AG04449 (cell line): ENCODE data around the gene GJA10.
"Not testable (repeated sequence)": the region's sequence is repeated elsewhere in the genome, so short reads cannot be mapped to it uniquely, and the experiment has no call there.

Experiments used
- CTCF ChIA-PET: fragments of 350-600 bp; formaldehyde crosslinking; extraction: SDS; loops from one replicate; lab custom pipeline; 2021; ENCODE audit warnings: antibody characterized with exemption; lab: Yijun Ruan, JAX
- POLR2A ChIA-PET: fragments of 400-600, 350-600 bp; formaldehyde crosslinking; extraction: SDS; loops from one replicate; lab custom pipeline; 2020; ENCODE audit warnings: antibody characterized with exemption, inconsistent platforms; lab: Yijun Ruan, JAX
- DNase-seq: peaks from one replicate; pipeline ENCODE4 v3.0.0-alpha.2; 2010; ENCODE audit warnings: low read depth, low spot score
- H3K4me3 ChIP-seq: 2 replicates; pipeline ENCODE4 v1.5.1; 2011; ENCODE audit warnings: low read depth, mild to moderate bottlenecking, control low read depth, low read length
- TF ChIP-seq, protein P1 (sequence below): IDR thresholded peaks from one replicate; pipeline ENCODE4 v1.5.1; 2011; ENCODE audit warnings: mild to moderate bottlenecking, moderate library complexity, low read length, control low read depth, inconsistent platforms; ENCODE audit not compliant: insufficient read depth; ENCODE audit errors: missing control alignments

Gene GJA10

DNA sequence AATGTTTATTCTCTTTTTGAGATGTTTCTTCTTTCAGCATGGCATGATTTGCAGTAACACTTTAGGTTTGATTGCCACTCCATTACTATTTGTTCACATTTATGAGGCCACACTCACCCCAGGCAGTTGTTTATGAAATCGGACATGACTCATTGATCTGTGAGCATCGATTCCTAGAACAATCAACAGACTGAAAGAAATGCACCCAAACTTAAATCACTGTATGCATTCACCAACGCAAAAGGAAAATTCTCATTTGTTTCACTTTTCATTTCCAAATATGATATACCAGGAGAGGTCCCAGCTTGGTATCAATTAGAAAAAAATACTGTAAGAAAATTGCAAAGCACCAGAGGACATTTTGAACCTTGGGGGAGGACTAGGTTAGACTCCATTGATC, 5.4 kb upstream of the GJA10 start:
- POLR2A ChIA-PET: no interaction called here

DNA sequence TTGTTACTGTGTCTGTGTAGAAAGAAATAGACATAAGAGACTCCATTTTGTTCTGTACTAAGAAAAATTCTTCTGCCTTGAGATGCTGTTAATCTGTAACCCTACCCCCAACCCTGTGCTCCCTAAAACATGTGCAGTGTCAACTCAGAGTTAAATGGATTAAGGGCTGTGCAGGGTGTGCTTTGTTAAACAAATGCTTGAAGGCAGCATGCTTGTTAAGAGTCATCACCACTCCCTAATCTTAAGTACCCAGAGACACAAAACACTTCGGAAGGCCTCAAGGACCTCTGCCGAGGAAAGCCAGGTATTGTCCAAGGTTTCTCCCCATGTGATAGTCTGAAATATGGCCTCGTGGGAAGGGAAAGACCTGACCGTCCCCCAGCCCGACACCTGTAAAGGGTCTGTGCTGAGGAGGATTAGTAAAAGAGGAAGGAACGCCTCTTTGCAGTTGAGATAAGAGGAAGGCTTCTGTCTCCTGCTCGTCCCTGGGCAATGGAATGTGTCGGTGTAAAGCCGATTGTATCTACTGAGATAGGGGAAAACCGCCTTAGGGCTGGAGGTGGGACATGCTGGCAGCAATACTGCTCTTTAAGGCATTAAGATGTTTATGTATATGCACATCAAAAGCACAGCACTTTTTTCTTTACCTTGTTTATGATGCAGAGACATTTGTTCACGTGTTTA, 3.3 kb upstream of the GJA10 start:
- POLR2A ChIA-PET: interaction anchor here (0.6 kb wide), 1 partner anchor 36 kb away, joined by 3 read pairs; no protein-coding TSS in a partner anchor
- CTCF ChIA-PET, H3K4me3 ChIP-seq, DNase-seq: not testable (repeated sequence)

More for the DNA sequence above, 5.4 kb upstream of the GJA10 start:
- H3K4me3 ChIP-seq: no peak overlapping the region
- DNase-seq: no peak
- CTCF ChIA-PET: no interaction called here
- TF ChIP-seq, protein P1, sequence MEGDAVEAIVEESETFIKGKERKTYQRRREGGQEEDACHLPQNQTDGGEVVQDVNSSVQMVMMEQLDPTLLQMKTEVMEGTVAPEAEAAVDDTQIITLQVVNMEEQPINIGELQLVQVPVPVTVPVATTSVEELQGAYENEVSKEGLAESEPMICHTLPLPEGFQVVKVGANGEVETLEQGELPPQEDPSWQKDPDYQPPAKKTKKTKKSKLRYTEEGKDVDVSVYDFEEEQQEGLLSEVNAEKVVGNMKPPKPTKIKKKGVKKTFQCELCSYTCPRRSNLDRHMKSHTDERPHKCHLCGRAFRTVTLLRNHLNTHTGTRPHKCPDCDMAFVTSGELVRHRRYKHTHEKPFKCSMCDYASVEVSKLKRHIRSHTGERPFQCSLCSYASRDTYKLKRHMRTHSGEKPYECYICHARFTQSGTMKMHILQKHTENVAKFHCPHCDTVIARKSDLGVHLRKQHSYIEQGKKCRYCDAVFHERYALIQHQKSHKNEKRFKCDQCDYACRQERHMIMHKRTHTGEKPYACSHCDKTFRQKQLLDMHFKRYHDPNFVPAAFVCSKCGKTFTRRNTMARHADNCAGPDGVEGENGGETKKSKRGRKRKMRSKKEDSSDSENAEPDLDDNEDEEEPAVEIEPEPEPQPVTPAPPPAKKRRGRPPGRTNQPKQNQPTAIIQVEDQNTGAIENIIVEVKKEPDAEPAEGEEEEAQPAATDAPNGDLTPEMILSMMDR: no peak

DNA sequence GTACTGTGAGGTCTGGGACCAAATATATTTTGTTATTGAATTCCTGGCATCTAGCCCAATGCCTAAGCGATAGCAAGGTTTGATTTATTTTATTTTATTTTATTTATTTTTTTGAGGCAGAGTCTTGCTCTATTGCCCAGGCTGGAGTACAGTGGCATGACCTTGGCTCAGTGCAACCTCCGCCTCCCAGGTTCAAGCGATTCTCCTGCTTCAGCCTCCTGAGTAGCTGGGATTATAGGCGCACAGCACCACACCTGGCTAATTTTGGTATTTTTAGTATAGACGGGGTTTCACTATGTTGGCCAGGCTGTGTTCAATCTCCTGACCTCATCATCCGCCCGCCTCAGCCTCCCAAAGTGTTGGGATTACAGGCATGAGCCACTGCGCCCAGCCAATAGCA, 1.7 kb upstream of the GJA10 start:
- CTCF ChIA-PET, H3K4me3 ChIP-seq, POLR2A ChIA-PET: not testable (repeated sequence)

DNA sequence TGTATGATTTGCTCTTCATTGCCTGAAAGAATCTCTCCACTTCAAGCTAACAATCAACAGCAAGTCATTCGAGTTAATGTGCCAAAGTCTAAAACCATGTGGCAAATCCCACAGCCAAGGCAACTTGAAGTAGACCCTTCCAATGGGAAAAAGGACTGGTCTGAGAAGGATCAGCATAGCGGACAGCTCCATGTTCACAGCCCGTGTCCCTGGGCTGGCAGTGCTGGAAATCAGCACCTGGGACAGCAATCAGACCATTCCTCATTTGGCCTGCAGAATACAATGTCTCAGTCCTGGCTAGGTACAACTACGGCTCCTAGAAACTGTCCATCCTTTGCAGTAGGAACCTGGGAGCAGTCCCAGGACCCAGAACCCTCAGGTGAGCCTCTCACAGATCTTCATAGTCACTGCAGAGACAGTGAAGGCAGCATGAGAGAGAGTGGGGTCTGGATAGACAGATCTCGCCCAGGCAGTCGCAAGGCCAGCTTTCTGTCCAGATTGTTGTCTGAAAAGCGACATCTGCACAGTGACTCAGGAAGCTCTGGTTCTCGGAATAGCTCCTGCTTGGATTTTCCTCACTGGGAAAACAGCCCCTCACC, 1.1 kb downstream of the GJA10 start:
- TF ChIP-seq, protein P1: no peak
- no peak overlapping the region for H3K4me3 ChIP-seq
- ChIA-PET CTCF (no interaction called here), POLR2A (no interaction called here)
- DNase-seq: peak; percentile 1

More for the DNA sequence above, 1.7 kb upstream of the GJA10 start:
- not testable (repeated sequence) for DNase-seq

DNA sequence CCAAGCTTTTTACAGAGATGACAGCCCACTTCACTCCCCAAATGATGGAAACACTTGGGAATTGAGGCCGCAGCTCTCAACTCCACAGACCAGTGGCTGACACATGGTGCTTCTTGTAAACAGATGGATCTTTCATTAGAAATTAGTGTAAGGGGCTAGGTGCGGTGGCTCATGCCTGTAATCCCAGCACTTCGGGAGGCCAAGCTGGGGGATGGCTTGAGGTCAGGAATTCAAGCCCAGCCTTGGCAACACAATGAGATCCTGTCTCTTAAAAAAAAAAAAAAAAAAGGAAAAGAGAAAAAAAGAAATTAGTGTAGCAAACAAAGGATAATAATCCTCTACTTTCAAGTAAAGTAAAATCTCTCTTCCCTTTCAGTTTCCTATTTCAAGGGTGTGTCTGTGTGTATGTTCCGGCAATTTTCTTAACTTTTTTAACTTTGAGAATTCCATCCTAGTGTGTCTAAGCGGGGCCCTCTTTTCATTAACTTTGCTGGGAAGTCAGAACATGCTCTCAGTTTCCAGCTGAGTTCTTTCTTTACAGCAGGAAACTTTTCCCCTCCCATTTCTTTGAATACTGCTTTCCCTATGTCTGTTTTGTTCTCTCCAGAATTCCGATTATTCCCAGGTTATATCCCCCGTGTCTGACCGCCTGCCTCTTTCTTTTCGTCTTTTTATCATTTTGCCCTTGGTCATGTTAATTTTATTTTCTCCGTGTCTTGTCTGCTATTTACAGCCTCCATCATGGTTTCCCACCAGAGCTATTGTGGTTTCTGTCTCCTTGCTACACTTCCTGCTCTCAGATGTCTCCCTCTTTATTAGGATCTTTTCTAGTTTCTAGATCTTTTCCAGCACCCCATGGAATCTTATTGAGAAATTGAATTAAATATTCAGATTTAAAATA, 16.0 kb downstream of the GJA10 start:
- DNase-seq, POLR2A ChIA-PET, CTCF ChIA-PET, H3K4me3 ChIP-seq: not testable (repeated sequence)

DNA sequence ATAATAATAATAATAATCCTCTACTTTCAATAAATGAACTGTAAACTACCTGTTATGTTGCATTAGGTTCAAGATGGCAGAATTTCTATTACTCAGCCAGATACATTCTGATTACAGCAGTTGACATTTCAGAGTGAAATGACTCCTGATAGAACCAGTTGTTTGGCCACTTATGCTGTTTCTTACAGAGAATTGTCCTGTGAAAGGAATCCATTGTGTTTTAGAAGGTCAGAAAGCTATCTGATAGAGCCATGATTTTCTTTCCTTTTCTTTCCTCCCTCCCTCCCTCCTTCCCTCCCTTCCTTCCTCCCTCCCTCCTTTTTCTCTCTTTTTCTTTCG, 16.6 kb downstream of the GJA10 start:
- H3K4me3 ChIP-seq: no peak overlapping the region
- ChIA-PET POLR2A (no interaction called here), CTCF (no interaction called here)
- TF ChIP-seq, protein P1: no peak
- DNase-seq: no peak

DNA sequence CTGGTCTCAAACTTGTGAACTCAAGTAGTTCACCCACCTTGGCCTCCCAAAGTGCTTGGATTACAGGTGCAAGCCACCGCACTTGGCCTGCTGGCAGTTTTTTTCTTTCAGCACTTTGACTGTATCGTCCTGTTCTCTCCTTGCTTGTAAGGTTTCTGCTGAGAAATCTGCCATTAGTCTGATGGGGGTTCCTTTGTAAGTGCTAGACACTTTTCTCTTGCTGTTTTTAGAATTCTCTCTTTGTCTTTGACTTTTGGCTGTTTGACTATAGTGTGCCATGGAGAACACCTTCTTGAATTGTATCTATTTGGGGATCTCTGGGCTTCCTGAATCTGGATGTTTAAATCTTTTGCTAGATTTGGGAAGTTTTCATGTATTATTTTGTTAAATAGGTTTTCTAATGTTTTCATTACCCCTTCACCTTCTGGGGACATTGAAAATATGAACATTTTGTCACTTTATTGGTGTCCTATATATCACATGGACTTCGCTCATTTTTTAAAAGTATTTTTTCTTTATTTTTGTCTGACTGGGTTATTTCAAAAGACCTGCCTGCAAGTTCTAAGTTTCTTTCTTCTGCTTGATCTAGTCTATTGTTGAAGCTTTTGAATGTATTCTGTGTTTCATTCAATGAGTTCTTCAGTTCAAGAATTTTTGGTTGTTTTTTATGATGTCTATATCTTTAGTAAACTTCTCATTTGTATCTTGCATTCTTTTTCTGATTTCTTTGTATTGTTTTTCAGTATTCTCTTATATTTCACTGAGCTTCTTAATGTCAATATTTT, 22.1 kb downstream of the GJA10 start:
- no peak for DNase-seq
- ChIA-PET CTCF (no interaction called here), POLR2A (no interaction called here)
- no peak overlapping the region for H3K4me3 ChIP-seq
- TF ChIP-seq, protein P1: no peak
